ENCODE results near the gene NPIPB5.
"Not testable (repeated sequence)": the region's sequence is repeated elsewhere in the genome, so short reads cannot be mapped to it uniquely, and the experiment has no call there.

The NPIPB5 gene

DNA sequence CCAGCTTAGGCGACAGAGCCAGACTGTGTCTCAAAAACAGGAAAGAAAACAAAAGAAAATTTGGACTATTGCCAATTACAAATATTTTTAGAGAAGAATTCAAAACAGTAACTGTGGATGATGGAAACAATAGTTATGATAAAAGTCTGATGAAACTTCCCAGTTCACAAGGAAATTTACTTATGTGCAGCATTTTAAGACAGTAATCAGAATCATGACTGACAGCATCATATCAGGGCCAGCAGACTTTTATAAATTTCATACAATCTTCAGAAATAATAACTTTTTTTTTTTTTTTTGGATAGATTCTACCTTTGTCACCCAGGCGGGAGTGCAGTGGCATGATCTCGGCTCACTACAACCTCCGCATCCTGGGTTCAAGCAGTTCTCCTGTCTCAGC is at the start of gene NPIPB5:
NPIPB5 (plus strand) TSS at position 301 of the 400 bp plus-strand sequence. CDS start 2,911 bp downstream, outside the sequence.
- DNase-seq (ENCODE audit: low read depth in 2 of 3, low spot score in 1 of 3), result not testable (repeated sequence)

DNA sequence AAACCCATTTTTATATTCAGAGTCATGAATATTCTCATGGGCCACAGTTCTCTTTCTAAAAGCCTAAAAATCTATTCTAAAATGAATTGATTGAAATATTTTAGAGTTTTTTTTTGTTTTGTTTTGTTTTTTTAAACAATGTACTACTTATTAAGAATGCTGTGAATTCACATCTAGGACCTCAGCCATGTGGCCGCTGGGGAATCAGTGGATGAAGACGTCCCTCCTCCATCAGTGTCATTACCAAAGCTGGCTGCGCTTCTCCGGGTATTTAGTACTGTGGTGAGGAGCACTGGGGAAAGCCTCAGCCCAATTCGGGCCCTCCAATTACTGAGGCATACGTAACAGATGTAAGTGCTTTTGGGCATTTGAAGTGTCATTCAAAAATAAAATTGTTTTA is 41.8 kb upstream of the NPIPB5 start:
- not testable (repeated sequence) for DNase-seq (ENCODE audit: low read depth in 2 of 3, low spot score in 1 of 3)

GRCh38 chr16:22537996-22538395 is 27.3 kb downstream of the NPIPB5 start:
- DNase-seq (ENCODE audit: low read depth in 2 of 3, low spot score in 1 of 3), result not testable (repeated sequence)

GRCh38 chr16:22544809-22545208 is 34.1 kb downstream of the NPIPB5 start:
- not testable (repeated sequence) for DNase-seq (ENCODE audit: low read depth in 2 of 3, low spot score in 1 of 3)

GRCh38 chr16:22546630-22547029 is 35.9 kb downstream of the NPIPB5 start:
- DNase-seq (ENCODE audit: low read depth in 2 of 3, low spot score in 1 of 3), result not testable (repeated sequence)

DNA sequence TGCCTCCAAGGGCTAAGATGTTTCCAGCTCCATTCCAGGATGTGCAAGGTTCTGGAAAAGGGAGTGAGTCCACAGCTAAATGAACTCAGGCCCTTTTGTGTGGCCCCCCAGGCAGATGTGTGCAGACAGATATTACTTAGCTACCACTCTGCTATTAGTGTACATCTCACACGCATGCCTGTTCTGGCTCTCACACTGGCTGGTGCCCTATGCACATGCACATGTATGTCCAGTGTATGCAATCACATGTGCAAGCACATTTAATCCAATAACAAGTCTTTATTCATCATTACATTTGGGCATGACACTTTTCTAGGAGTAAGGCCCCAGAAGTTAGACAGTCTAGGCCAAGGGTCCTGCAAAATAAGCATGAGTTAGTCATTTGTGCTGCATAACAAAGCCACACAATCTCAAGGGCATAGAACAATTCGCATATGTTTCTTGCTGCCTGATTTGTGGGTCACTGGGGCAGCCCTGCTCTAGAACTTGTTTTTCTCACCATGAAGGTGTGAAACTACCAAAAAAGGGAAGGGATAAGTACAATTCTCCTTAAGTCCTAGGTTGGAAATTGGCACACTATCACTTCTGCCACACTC is 36.6 kb downstream of the NPIPB5 start:
- not testable (repeated sequence) for DNase-seq (ENCODE audit: low read depth in 2 of 3, low spot score in 1 of 3)

DNA sequence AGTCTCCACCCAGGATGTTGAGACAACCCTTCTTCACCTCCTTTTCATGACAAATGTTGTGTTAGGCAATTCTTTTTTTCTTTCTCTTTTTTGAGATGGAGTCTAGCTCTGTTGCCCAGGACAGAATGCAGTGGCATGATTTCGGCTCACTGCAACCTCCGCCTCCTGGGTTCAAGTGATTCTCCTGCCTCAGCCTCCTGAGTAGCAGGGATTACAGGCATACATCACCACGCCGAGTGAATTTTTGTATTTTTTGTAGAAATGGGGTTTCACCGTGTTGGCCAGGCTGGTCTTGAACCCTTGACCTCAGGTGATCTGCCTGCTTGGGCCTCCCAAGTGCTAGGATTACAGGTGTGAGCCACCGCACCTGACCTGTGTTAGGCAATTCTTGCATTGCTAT is 39.2 kb downstream of the NPIPB5 start:
- not testable (repeated sequence) for DNase-seq (ENCODE audit: low read depth in 2 of 3, low spot score in 1 of 3)

DNA sequence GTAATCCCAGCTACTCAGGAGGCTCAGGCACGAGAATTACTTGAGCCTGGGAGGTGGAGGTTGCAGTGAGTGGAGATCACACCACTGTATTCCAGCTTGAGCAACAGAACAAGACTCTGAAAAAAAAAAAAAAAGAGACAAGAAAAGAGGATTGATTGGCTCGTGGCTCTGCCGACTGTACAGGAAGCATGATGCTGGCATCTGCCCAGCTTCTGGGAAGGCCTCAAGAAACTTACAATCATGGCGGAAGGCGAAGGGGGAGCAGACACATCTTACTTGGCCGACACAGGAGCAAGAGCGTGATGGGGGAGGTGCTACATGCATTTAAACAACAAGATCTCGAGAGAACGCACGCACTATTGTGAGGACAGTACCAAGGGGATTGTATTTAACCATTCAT is 40.5 kb downstream of the NPIPB5 start:
- DNase-seq (ENCODE audit: low read depth in 2 of 3, low spot score in 1 of 3), result not testable (repeated sequence)

GRCh38 chr16:22551651-22552050 is 41.0 kb downstream of the NPIPB5 start:
- DNase-seq (ENCODE audit: low read depth in 2 of 3, low spot score in 1 of 3), result not testable (repeated sequence)

- not testable (repeated sequence) for DNase-seq (ENCODE audit: low read depth in 2 of 3, low spot score in 1 of 3)
These were observed 46.1 kb downstream of the NPIPB5 start for GRCh38 chr16:22556759-22557158.
